ENCODE measurements around the gene MEGF9.

Gene MEGF9

GRCh38 chr9:120740132-120740531 is 25.9 kb upstream of the MEGF9 start:
- H3K27ac ChIP-seq = no peak overlapping the region
- no peak for TF ChIP-seq CTCF (conservative IDR thresholded peaks at IDR 0.05)

GRCh38 chr9:120737416-120738165 is 23.3 kb upstream of the MEGF9 start:
- no peak overlapping the region for H3K27ac ChIP-seq
- TF ChIP-seq CTCF (conservative IDR thresholded peaks at IDR 0.05) = no peak

- no peak for TF ChIP-seq CTCF (conservative IDR thresholded peaks at IDR 0.05)
- no peak overlapping the region for H3K27ac ChIP-seq
These were observed 22.6 kb upstream of the MEGF9 start for GRCh38 chr9:120736881-120737280.

- no peak overlapping the region for H3K27ac ChIP-seq
- no peak for TF ChIP-seq CTCF (conservative IDR thresholded peaks at IDR 0.05)
These were observed 21.3 kb upstream of the MEGF9 start for GRCh38 chr9:120735415-120736126.

GRCh38 chr9:120734607-120735410 is 20.5 kb upstream of the MEGF9 start:
- TF ChIP-seq CTCF (conservative IDR thresholded peaks at IDR 0.05) = no peak
- H3K27ac ChIP-seq = no peak overlapping the region

GRCh38 chr9:120733190-120733589 is 18.9 kb upstream of the MEGF9 start:
- H3K27ac ChIP-seq = no peak overlapping the region
- no peak for TF ChIP-seq CTCF (conservative IDR thresholded peaks at IDR 0.05)
